Stimulated activated CD8-positive, alpha-beta memory T cell treated with anti-CD3 and anti-CD28 coated beads, Interleukin-4, amount 100 ng/mL, for 1 hour (primary cell): ENCODE results near the gene CDC42BPB.

Experiments used
- DNase-seq, 2 donors: peaks; one replicate each; pipeline ENCODE4 v3.0.0-alpha.2; 2020; ENCODE audit warnings: low read depth in 2 of 2, low spot score in 1 of 2

The CDC42BPB gene

DNA sequence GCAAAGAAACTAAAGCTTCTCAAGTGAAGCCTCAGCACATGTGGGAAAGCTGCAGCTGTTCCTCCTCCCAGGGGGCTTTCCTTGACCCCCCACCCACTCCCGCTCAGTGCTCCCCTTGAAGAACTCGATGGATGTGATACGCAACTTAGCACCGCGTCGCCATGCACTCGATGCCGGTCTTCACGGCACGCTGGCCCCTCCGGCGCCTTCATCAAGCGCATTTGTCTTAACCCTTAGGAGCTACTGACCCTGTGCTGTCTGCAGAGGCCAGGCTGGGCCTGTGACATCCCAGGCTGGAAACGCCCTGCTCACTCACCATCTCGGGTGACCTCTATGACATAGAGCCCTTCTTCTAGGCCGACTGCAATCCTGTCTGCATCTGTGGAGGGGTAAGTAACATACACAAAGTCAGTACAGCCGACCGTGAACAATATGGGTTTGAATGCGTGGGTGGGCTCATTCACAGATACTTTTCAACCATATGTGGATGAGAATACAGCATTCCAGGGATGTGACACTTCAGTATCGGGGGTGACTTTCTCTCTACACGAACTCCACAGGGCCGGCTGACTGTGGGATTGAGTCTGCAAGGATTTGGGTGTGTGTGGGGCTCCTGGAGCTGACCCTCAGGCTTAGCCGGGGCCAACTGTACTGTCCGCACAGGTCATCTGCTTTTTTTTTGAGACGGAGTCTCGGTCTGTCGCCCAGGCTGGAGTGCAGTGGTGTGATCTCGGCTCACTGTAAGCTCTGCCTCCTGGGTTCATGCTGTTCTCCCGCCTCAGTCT lies 111.8 kb downstream of the CDC42BPB start:
- DNase-seq: no peak

DNA sequence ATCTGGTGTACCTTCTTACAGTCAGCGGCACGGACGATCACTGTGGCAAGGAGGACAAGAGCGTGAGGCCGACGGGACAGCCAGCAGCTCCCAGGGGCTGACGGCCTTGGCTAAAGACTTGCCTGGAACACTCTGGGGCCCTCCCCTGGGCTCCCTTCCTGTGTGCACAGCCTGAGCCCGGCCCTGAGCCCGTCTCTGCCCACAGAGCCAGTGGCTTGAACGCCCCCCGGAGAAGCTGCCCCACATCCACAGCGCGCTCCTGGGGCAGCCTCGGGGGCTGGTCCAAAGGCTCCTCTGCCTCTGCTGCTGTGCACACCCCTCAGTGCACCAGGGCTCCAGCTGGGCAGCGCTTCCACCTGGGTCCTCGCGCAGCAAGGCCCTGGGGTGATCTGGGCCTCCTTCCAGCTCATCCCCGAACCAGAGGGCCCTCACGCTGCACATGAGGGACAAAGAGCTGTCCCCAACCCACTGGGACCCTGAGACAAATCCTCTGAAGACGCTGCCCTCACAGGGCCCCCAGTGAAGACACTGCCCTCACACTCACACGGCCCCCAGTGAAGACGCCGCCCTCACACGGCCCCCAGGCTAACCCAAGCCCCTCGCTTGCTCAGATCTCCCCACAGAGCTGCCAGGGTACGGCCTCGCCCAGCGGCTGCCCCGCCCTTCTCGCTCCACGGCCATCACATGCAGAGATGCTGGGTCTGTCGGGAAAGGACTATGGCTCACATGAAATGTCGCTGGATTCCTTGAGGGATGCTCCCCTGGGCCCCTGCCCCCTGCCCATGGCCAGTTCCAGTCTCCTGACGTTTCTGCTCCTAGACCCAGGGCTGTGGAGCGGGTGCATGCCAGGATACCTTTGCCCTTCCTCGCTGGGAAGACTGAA lies 112.7 kb downstream of the CDC42BPB start:
- no peak for DNase-seq

DNA sequence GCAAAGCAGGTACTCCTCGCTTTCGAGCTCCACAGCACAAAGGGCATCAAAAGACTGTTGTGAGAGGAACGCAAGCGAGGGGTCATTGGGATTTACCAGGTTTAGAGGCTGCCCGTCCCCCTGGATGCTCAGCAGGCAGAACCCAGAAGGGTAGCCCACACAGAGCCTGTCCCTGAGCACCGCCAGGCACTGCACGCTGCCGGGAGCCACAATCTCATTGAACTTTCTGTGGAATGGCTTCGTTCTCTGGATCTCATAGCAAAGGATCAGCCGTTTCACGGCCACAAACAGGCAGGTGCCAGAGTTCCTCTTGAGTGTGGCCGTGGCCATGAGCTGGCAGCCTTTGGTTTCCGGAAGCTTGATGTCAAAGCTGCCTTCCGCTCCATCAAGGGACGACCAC lies 113.4 kb downstream of the CDC42BPB start:
- no peak for DNase-seq

DNA sequence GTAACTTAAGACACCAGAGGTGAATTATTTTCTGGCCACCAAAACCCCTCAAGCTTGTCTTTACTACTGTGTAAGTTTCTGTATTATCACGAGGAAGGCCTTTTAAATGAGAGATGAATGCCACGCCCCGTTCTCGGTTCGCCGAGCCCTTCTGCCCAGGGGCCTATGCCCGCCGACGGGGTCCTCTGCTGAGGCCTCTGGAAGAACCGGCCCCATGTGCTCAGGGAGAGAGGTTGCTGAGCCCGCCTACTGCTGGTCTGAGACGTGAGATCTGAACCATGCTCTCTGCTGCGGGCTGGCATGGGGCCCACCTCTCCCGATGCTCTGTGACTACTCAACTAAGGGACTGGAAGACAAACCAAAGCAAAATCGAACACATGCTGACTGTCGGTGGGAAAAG lies 113.9 kb downstream of the CDC42BPB start:
- DNase-seq: no peak

DNA sequence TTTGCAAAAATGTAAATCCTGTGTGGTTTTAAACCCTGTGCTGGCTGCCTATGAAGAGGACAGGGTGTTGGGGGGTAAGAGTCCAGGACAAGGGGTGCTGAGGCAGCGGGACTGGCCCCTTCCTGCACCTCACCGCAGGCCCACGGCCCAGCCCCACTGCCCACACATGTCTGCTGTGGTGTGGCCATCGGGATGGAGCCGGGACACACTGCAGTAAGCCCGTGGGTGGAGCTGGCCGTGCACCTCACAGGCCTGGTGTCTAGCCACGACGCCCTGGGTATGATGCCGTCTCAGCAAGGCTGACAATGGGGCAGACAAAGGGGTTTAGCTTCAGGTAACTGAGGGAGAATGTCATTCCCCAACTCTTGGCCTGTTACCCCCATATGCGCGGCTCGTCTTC lies 115.3 kb downstream of the CDC42BPB start:
- DNase-seq: no peak

DNA sequence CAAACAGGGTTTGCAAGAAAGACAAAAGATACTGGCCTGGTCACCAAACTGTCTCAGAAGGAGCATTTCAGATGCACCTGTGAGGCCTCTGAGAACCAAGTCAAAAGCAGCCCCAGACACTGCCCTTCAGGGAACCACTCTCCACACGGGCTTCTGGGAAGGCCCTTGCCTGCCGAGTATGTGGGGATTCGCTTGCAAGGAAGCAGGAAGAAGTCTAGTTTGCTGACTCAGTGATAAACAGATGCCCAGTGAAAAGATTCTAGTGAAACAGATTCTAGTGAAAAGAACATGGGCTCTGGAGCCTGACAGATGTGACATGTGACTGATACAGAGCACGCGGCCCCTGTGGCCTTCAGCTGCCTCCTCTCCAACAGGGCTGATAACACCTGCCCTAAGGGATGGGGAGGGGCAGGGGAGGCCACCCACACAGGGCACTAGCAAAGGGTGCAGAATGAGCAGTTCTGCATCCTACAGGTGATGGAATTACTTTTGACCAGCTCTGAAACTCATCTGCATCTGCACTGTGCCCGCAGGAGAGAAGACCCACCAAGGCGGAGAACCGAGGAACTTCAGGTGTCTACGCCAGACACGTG lies 115.8 kb downstream of the CDC42BPB start:
- no peak for DNase-seq

DNA sequence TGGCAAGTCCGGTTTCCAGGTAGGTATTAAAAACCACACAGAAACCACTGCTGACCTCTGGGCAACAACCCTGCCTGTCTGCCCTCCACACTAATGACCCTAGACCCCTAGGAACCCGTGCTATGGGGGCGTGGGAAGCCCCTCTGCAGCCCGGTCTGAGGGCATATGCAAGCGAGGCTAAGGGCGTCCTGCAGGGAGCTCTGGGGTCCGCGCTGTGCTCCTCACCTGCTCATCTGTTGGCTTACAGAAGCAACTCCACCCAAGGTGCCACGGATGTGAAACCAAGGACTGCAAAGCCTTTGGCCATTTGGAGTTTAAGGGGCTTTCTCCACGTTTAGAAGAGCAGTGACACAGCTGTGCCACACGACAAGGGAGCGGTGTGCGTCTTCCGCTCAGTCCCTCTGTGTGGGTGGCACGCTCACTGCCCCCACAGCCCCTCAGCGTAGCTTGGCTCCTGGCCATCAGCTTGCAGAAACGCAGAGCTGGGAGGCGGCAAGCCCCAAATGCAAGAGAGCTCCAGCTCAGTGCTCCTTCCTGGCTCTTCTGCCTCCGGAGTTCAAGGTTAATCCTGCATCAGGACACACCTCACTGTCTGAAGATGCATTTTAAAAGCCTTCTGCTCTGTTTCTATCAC lies 116.5 kb downstream of the CDC42BPB start:
- DNase-seq: no peak

DNA sequence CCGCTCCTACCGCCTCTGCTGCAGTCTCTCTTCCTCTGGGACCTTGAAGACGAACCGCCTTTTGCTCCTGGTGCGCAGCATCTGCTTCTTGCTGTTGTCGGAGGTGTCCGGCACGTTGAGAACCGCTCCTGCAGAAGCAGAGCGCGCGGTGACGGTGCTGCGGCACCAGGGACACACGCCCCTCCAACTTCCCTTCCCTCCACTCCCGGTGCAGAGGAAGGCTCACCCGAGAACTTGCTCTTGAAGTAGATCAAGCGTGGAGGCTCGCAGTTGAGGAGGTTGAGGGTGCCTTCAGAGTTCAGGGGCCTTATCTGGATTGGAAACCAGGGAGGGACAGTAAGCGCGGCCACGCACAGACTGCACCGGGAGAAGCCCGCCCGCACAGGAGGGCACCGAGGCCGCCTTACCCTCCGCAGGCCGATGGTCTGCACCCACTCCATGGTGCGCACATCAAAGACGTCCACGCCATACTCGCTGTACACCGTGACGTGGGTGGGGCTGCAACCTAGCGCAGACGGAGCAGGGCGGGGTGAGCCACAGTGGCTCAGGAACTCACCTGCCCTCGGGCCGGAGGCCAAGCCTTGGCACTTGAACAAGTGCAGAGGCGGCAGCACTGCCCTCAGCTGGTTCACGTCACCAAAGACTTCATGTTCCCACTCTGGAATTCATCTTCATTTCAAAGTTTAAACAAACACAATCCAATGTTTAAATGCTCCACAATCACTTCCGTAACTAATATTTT lies 117.4 kb downstream of the CDC42BPB start:
- no peak for DNase-seq

DNA sequence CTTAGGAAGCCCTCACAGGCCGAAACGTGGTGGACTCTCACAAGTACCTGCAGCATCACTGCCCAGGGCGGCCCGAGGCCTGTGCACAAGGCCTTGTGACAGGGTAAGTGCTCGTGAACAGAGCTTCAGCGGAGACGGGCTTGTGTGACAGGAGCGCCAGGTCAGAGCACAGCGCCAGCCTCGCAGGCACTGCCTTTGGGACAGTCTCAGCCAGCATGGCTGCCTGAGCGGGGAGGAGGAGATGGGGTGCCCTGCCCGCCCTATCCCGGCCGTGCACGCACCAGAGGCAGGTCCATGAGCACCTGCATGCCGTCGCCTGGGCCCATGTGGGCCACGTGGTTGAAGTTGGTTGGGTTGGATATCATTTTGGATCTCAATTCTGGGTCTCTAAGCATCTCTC lies 118.0 kb downstream of the CDC42BPB start:
- no peak for DNase-seq

DNA sequence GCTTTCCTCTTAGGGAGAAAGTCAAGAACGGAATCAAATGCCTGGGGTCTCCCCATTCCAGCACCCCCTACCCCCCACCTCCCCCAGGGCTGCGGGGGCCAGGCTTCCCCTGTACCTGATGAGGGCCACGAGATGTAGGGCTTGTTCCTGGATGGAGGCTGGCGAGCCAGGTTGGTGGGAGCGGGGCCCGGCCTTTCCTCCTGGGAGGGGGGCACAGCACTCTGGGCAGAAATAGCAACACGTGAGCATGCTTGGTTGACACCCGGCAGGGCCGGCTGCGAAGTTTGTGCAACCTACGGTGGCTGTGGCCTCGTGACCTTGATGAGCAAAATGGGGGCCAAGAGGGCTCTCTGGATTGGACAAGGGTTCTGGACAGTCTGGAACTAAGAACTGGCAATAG lies 119.2 kb downstream of the CDC42BPB start:
- DNase-seq: no peak

DNA sequence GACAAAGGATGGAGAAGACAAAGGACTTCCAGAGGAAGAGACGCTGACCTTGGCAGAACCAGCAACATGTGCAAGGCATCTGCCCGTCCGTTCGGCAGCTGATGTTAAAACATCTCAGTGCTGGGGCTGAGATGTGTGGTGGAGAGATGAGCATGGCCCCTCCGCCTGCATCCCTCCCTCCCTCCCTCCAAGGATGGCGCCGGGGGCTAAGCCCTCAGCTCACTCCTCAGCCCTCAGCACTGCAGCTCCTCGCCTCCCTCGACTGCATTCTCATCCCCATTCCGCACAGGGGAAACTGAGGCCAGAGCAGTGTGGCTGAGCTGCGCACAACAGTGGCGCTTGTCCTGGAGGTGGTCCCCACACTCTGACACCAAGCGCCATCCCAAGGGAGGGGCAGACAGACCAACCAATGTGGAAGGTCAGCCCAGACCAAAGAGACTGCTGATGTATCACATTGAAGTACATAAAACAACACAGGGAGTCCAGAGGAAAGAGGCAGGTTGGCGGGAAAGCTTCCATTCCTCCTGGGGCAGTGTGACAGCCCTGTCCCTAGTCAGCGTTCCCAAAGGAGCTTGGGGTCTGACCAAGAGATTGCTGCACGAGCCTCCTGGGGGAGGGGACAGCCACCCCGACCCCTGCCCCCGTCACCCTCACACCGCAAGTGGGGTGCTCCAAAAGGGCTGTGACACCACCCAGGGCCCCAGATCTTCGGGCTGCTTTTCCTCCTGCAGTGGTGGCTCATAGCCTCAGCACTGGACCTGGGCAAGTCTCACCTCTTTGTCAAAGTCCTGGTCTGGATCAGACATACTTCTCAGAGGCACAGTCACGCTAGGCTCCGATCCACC lies 119.8 kb downstream of the CDC42BPB start:
- no peak for DNase-seq

DNA sequence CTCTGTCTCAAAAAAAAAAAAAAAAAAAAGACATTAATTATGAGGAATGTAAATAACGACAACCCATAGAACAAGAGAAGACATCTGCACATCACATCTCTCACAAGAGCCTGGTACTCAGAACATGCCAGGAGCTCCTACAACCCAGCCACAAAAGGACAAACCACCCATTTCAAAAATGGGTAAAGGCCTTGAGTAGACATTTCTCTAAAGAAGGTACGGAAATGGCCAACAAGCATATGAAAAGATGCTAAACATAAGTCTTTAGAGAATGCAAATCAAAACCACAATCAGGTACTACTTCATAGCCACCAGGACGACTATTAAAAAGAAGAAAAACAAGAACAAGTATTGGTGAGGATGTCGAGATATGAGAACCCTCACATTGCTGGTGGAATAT lies 121.6 kb downstream of the CDC42BPB start:
- no peak for DNase-seq

DNA sequence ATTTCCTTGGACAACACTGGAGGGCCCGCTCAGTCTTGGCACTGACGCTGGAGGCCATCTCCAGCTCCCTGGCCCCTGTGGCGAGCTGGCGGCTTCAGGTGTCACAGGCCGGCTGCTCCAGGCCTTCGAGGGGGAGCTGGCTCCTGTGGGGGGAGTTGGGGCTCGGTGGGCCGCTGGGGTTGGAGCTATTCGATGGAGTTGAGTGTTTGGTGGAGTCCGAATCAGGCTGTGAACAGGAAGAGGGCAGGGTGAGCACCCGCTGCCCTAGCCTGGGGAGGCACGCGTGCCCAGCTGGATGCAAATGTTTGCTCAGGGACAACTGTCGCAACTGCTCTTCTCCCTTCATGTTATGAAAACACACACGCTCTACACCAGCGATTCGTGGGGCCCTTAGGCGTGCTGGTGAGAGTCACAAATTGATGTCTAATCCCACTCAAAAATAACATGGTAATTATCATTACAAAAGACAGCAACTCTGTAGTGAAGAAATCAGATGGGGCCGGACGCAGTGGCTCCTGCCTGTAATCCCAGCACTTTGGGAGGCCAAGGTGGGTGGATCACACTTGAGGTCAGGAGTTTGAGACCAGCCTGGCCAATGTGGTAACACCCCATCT lies 123.6 kb downstream of the CDC42BPB start:
- DNase-seq: no peak

DNA sequence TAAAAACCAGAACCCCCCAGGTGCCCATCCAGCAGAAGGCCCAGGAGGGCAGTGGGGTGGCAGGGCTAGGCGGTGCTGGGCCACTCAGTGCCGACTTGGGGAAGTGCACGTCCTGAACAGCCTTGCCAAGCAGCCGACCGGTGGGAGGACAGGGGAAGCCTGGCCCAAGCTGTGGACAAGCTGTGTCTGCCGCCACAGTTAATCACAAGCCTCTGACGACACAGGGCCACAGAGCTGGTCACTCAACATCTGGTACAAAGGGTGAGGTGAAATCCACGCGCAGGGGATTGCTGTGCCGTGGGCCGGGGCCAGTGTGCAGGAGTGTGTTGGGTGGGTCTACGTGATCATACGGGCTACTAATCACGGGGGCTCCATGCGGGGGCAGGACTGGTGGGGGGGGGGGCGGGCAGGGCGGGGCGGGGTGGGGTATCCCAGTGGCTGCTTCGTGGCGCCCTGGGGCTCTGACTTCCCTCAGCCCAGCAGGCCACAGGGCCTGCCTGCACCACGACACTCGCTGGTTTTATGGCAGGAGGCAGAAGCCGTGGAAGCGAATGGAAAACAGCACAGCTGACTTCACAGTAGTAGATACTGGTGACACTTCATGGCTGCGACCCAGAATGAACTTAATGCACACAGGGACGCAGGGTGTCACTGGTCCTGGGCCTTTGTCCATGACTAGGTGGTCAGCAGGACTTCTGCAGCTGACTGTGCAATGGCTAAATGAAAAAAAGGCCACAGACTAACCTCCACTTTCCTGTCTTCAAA lies 124.7 kb downstream of the CDC42BPB start:
- DNase-seq: no peak

DNA sequence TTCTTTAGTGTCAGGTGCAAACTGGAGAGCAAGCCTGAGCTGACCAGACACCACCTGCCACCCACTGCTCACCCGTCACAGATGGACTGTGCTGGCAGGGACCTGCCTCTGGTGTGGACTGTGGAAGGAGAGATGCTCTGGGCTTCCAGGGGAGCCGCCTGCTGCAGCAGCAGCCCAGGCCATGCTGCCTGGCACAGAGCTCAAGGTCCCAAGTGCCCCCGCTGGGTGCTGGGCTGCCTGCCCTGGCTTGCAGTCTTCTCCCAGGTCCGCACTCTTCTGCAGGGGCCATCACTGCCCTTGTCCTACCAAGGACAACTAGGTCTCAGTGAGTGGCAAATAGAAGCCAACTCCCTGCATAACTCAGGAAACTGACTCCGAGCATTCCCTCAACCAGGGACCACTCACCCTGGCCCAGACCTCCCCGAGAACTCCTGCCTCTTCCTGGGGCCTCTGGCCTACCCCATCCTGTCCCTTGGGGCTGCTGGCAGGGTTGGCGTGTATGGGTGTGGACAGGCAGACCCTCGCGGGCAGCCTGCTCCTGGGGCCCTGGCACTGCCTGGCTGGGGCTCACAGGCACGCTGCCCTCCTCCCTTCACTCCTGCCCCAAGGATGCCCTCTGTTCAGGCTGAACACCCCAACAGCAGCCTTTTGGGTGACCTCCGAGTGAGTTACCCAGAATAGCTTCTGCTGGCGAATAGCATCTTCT lies 125.6 kb downstream of the CDC42BPB start:
- DNase-seq: no peak

DNA sequence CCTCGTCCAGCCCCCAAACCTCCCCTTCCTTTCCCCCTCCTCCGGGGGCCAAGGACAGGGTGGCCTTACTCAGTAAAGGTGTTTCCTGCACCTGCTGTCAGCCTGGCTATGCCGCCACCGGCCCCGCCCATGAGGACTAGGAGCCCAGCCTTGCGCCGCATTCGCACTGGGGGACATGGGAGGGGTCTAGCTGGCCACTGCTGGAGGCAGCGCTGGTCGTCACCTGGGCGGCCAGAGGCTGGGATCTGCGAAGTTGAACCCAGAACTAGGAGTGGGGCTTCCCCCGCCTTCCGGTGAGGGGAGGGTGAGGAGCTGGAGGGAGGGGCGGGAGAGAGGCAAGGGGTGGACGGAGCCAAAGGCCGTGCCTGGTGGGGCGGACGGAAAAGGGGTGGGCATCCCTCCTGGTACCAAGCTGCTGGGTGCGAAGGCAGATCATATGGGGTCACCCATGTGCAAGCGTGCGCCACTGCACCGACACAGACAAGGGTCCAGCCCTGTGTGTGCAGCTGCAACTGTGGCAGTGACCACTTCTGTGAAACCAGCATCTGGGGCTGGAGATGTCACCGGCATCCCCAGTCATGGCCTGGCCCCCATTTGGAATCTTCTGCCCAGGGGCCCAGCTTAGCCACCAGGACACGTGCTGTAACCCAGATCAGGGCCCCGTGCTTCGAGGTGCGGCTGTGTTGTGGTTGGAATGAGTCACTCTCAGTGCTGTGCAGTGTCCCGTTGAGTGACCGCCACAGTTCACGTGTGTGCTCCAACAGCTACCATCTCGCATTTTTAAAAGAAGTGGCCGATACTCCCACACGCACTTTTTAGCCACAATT lies 126.4 kb downstream of the CDC42BPB start:
- no peak for DNase-seq

DNA sequence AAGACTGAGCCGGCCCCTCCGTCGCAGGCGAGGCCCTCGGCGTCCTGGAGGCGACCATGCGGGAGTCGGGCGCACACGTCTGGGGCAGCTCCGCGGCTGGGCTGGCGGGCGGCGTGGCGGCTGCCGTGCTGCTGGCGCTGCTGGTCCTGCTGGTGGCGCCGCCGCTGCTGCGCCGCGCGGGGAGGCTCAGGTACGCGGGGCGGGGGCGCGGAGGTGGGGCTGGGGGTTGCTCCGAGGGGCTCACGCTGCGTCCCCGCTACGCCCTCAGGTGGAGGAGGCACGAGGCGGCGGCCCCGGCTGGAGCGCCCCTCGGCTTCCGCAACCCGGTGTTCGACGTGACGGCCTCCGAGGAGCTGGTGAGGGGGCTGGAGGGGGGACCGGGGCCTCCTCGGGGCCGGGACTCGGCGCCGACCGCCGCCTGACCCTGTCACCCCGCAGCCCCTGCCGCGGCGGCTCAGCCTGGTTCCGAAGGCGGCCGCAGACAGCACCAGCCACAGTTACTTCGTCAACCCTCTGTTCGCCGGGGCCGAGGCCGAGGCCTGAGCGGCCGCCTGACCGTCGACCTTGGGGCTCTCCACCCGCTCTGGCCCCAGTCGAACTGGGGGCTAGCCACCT lies 127.1 kb downstream of the CDC42BPB start:
- no peak for DNase-seq
